C4-2B (cell line): ENCODE measurements around the gene GYS1.

Experiments used
- CTCF ChIP-seq: fragments of 450-650 bp; conservative IDR thresholded peaks from 2 replicates; pipeline ENCODE4 v1.5.1; 2017; ENCODE audit warnings: mild to moderate bottlenecking
- ZFX ChIP-seq: fragments of 450-650 bp; IDR thresholded peaks from 2 replicates; pipeline ENCODE4 v1.6.1; 2017

GRCh38 chr19:48953990-48954594 is 39.0 kb downstream of the GYS1 start:
- TF ChIP-seq CTCF (no peak), ZFX (no peak)
